Activated CD4-positive, alpha-beta T cell treated with anti-CD3 and anti-CD28 coated beads for 24 hours (primary cell): ENCODE results near the gene SLC45A1.

ENCODE experiments used
- DNase-seq, 2 donors: peaks; one replicate each; pipeline ENCODE4 v3.0.0-alpha.2; 2020; ENCODE audit warnings: low read depth in 2 of 2

The SLC45A1 gene

DNA sequence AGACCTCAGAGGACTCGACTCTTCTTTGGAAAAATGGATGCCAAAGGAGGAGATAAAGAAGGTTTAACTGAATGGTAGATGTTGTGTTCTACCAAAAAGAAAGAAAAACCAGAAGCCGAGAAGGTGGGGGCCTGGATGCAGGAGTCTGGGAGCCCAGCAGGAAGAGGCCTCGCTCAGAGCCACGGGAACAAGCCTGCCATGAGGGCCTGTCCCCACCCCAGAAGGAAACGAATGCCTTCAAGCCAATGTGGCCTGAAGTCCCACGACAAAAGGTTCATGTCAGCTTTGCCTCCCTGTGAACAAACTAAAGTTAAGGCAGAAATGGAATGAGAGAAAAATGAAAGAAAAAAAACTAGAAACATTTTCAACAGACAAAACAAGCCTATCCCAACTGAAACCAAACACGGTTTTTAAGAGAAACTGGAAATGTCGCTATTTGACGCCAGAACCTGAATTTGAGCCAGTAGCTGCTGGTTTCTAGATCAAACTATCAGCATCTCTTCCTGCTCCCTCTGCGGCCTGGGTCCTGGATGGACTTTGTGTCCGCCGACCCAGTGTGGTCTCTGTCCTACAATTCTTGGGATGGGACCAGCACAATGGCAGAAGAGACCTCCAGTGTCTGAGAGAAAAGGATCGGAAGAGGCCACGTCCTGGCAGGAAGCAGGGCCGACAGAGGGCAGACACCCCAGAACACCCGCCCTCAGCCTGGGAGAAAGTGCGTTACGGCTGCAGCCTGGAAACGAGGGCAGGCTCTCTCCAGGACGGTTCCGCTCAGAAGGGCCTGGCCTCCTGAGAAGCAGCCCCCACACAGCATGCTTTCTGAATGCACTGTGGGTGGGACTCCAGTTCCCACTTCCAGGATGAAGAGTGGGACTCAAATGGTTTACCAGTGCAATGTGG is 35.2 kb downstream of the SLC45A1 start:
- DNase-seq, result no peak

DNA sequence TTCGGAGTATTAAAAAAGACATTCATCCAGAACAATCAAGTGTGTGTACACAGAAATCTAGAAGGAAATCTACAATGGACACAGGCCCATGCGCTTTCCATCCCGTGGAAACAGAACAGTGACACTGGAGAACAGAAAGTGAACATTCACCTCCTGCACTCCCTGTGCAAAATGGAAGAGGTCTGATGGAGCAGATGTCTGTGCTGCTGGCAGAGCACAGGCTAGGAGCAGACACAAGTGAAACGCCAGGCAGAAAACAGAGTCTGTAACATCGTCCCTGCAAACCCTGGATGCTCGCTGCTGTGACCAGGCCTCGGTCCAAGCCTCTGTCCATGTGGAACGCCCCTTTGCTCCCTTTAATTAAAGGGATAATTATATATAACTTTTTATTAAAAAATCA is 36.1 kb downstream of the SLC45A1 start:
- no peak for DNase-seq

DNA sequence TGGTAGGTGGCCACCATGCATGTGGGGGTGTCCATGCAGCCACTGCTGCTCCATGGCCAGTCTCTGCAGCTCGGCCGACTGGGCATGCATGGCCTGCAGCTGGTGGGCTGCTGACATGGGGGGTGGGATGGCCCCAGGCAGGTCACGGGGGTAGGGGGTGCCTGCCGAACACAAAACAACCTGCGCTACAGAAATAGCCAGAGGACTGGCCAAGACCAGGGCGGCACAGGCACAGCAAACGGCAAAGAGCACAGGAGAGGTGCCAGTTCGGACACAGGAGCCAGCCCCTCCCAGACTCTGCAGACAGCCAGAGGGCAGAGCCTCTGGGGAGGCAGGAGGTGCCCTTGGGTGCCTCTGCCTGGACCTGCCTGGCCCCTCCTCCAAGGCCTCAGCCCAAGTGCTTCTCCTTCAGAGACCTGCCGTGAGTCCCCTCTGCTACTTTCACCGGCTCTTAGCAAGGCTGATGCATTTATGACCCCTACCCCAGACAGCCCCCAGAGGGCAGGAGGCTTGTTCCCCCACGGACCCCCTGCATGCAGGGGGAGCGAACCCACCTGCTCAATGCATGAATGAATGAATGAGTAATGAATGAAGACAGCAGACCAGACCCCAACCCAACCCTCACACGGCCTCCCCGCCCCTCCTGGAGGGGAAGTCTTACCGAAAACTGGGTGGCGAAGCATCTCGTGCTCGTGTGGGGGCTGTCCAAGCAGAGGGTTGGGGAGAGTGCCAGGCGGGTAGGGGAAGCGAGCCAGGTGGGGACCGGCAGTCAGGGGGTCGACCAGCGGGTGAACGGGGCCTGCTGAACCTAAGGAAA is 37.7 kb downstream of the SLC45A1 start:
- DNase-seq, result no peak

DNA sequence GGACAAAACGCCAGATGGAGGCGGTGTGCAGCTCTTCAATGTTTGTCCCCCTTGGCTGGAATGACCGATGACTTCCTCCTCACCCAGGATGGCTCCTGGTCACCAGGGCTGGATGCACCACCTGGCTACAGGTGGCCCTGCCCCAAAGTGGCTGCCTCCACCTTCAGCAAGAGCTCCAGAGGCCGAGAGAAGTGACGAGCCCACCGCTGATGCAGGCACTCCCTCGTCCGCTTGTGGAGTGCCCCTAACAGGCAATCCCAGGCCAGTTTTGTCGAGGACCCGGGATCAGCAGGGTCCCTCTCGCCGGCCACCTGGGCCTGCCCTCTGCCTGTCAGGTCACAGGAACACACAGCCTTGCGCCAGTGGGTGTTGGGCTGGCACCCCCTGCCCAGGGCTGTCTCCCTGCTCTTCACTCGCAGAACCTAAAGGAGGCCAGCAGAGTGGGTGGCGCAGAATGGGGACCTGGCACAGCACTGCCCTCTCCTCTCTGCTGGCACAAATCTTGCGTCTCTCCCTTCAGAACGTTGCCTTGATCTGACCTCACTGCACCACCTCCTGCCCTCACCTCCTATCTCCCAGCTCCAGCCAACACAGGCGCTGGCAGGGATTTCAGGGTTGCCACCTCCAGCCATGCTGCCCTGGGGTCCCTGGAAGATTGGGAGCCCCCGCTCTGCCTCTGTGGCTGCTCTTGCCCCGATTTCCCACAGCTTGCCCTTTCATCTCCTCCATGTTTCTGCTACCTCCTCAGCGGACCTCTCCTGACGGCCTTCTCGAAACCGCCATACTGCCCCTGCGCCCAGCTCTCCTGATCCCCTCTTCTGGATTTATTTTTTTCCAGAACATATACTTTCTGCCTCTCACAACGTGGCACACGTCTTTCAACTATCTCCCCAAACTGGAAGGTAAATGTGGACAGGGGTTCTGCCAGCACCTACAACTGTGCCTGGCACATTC is 38.6 kb downstream of the SLC45A1 start:
- DNase-seq, result no peak

DNA sequence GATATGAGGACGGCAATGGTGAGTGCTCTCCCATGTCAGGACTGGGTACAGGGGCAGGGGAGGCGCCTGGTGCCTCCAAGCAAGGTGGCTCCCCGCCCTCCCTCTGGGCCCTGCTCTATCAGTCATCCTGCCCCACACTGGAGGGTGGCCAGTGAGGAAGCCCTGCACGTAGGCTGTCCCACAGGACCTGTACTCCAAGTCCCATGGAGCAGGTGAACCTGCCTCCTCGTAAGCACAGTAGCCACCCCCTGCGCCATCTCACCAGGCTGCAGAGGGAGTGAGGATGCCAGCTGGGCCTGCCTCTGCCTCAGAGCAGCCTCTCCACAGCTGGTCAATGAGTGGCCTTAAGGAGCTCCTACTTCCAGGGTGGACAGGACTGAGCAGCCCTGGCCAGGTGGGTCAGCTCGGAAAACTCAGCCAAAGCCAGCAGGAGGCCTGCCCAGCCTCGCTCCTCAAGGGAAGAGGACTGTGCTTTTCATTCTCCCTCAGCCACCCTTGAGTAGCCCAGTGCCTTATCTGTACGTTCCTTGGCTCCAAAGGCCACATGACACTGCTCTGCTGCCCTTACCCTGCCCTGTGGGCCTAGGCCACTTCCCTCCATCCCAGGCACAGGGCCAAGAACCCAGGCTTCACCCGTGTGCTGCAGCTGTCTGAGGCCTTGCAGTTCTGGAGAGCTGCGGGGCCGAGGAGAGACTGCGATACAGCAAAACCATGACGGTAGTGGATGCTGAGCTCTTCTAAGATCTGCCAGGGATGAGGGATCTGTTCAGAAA is 39.6 kb downstream of the SLC45A1 start:
- DNase-seq, result no peak

DNA sequence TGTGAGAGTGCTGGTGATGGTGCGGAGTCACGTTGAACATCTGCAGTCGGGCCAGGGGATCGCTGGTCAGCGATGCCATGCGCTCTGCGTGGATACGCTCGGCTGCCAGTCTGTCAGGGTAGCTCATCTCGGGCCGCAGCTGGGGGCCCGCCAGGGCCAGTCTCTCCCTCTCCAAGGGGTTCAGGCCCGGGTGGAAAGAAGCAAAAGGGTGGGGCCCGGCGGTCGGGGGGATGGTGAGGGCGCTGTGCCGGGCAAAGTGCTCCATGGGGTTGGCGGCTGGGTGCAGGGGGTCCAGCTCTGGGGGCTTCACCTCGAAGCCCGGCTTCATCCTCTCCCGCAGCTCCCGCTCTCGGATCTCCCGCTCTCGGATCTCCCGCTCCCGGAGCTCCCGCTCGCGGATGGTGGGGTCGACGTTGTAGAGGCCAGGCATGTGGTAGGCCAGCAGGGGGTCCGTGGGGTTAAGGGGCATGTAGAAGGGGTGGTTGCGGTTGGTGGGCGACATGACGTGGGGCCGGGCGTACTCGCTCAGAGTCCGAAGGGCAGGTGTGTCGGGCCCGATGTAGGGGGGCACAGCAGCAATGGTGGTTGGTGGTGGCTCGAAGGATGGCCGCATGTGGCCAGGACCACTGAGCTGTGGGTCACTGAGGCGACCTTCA is 40.5 kb downstream of the SLC45A1 start:
- DNase-seq, result no peak

DNA sequence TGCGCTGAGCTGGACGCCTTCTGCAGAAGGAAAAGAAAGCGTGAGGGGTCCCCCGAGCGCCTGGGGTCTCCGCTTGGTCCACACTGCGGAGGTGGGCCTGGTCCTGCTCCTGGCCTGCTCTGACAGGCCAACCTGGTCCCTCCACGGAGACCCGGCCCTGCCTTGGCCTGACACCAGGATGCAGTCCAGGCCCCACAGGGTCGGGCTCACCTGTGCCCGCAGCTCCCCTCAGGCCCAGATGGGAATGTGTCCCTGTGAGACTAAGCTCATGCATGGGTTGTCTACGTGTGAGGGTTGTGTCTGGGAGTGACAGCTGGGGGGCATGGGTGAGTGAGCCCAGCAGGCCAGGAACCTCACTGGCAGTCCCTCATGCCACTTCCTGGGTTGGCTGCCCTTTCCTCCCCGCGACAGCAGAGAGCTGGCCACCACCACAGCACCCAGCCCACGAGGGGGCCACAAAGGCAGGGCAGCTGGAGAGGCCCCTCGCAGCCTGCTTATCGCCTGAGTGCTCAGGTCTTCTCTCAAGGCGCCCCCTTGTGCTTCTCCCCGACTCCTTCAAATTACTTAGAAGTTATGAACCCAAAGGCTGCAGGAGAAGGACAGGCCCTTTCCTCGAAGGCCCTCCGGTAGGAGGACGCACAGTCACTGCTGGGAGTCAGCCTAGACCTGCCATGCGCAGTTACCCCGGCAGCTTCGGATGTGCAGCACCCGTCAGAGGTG is 41.1 kb downstream of the SLC45A1 start:
- no peak for DNase-seq

DNA sequence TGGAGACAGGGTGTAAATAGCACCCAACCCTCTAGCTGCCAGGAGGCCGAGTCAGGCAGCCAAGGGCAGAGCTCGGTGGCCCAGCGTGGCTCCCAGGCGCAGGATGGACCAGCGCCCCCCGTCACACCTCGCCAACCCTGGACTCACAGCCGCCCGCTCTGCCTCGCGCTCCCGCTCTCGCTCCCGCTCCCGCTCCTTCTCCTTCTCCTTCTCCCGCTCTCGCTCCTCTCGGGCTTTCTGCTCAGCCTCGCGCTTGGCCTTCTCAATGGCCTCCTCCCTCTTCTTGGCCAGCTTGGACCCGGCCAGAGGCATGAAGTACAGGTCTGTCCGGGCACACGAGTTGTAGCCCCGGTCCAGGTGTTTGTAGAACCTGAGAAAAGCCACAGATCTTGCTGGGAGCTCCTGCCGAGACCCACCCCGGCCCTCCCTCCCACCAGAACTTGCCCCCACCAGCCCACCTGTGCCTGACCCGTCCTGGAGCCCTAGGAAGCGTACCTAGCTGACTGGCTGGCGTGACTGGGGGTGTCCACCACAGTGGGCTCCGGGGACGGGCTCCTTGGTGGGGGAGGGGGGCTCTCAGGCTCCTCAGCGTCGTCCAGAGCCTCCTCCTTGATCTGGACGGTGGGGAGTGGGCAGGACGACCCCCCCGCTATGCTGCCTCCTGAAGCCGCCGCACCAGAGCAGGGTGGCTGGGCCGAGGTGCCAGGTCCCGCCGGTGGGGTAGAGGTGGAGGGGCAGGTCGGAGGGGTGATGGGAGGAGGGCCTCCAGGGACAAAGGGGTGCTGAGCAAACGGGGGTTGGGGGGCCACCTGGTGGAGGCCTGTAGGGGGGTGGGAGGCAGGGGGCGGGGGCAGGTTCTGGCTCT is 41.9 kb downstream of the SLC45A1 start:
- DNase-seq, result no peak

DNA sequence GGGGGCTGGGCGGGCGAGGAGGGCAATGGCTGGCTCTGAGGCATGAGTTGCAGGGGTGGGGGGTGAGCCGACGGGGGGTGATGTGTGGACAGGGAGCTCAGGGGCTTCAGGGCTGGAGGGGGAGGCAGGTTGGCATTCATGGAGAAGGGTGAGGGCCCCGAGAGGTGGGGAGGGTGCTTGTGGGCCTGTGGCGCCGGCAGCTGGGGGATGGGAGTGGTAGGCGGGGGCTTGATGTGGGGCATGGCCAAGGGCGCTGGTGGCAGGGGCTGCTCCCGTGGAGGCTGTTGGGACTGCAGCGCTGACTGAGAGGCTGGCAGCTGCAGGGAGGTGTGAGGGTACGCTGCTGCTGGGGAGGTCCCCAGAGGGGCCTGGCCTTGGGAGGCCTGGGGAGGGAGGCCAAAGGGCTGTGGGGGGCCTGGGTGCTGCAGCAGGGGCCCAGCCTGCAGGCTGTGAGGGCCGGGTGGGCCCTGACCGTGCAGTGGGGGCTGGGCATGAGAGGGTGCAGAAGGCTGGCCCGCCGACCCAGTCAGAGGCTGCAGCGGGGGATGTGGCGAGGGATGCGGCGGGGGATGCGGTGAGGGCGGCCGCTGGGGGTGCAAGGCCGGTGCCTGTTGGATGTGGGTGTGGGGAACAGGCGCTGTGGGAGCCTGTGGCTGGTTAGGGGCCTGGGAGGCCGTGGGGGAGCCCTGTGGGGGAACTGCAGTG is 42.7 kb downstream of the SLC45A1 start:
- DNase-seq, result no peak

DNA sequence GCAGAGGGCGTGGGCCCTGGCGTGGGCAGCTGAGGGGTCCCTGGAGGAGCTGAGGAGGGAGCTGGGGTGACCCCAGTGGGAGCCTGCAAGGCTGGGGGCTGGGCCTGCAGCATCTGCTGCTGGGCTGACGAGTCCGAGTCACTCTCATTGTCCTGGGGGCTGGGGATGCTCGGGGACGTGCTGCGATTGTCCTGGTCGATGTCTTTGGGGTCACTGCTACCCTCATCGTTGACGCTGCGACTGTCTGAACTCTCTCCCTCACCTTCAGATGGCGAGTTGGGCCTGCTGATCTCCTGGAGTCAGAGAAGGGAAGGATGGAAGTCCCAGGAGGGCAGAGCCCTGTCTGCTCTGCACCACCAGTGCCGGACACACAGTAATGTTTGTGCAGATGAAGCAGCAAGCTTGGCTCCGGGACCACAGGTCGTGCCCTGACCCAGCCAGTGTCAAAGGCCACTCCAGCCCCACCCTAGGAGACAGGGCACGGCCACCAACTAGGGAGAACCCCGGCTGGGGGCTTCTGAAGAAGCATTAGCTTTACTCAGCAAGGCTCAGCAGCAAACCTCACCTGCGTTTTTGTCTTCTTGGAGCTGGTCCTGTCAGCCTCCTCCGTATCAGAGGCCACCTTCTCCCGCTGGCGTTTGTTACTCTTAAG is 43.4 kb downstream of the SLC45A1 start:
- no peak for DNase-seq

DNA sequence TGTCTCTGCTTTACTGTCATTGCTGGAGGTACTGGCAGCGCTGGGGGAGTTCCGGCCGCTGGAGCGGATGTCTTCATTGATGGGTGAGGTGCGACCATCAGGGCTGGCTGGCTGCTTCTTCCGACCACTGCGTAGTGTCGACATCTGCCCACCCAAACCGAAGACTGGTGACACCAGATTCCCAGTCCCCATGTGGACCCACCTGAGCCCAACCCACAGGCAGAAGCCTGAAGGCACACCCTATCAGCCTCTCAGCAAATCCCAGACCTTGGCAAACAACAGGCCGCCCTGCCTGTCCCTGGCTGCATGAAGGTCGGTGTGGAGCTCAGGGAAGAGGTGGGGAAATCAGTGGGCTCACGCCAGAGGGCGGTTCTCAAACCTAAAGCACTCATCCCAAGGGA is 44.8 kb downstream of the SLC45A1 start:
- no peak for DNase-seq

DNA sequence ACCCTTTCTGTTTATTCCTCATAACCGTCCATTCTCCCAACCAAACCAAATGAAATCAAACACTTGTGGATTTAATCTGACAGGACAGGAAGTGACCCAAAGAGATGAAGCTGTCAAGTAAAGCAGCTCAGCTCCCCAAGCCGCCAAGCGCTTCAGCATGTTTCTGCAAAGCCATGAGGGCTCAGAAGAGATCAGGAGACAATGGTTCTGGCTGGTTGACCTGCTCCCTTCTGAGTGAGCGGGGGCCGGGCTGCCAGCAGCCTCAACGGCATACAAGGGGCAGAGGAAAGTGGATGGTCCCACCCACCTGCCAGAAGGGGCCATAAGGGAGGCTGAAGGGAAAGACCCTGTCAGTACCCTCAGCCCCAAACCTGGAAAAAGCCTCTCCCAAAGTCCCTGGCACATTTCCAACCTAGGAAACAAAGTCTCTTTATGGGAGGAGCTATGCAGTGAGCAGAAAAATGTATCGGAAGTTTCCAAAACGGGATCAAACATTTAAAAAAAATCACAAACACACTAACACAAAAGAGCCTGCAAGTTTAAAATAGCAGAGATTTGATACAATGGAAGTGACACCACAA is 45.4 kb downstream of the SLC45A1 start:
- no peak for DNase-seq

DNA sequence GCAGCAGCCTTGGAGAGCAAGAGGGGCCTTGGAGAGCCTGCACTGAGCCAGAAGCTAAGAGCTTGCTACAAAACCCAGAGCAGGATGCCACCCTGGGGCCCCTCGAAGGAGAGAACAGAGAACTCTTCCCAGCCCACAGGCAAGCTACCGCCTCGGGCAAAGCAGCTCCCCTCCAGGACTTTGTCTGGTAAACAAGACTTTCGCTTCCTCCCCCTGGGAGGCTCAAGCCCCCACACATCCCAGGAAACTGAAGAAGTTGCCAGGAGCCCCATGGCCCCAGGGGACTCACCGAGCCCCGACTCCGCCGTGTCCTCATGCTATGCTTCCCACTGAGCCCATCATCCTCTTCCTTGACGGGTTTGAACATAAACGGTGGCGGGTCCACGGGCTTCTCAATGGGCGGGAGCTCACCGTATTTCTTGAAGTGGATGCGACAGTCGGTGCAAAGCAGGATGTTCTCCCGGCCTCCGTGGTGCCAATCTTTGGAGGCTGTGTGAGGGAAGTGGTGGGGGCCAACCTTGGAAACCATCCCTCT is 45.9 kb downstream of the SLC45A1 start:
- DNase-seq, result no peak

DNA sequence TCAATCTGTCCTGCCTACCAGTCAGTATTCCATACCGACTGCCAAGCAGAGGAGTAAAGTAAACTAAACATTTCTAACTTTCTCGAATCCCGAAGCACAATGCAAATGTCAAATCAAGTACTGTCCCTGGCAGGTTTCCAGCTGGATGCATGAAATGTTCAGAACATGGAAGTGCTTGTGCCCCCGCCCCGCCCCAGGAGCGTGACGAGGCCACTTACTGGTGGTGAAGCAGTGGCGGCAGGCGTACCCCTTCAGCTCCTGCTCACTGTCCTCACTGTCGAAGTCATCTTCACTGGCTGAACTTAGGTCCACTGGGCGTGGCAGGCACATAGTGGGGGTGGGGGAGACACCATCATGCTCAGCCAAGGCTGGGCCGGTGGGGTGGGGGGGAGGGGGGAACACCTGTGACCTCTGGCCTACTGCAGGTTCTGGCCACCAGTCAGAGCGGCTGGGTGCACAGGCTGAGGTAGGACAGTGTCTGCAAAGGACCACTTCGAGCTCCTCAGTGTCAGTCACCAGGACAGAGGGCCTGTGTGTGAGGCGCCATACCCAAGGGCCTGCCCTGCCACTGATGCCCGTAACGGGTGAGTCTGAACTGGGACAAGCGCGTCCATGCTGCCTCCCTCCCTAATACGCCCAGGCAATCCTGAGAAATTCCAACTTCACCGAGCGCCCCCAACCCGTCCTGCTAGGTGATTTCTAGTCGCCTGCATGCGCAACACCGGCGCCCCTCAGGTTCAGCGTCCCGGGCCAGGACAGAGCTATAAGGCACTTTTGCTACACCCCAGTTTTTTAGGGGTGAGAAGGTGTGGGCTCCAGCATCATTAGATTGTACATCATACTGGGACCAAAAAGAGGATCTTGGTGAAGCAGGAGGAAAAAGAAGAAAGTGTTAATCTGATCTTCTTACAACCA is 46.9 kb downstream of the SLC45A1 start:
- DNase-seq, result no peak

DNA sequence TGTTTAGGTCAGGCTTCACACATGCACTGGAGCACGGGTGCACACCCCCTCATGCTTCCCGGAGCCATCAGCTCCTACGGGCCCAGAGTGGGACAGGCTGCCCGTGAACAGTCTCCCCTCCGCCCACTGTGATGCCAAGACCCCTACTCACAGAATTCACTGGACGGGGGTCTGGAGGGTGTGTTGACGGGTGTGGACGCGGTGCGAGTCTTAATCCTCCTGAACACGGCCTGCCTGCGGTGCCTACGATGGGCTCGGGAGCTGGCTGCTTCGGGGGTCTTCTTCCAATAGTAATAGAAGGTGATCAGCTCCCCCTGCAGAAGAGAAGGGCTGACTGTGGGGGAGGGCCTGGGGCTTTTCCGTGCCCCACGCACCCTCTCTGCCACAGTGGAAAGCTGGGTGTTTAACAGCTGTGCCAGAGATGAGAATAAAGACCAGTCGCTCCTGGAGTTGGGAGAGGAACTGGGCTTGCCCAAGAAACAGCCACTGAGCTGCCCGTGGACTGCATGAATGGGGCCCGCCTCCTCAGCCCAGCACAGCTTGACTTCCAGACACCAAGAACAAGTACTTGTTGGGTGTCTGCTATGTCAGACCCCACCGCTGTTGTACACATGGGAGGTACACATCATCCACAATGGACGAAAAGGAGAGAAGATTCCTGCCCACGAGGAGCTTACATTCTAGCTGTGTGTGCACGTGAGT is 47.9 kb downstream of the SLC45A1 start:
- DNase-seq, result no peak
